GM23248 (cell line): ENCODE measurements around the gene PRLH. TPM values are rescaled to one million over a fixed set of nuclear protein-coding genes. Genes with fewer than 3 reads are reported as not detected.

Experiments used
- DNase-seq: peaks from one replicate; pipeline ENCODE4 v3.0.0-alpha.2; 2015
- H2AFZ ChIP-seq: fragments of 200-600 bp; sonication (generic); 2 replicates; pipeline ENCODE4 v1.6.1; 2016; ENCODE audit warnings: antibody characterized with exemption
- H3F3A ChIP-seq: fragments of 200-600 bp; sonication (generic); 2 replicates; pipeline ENCODE4 v1.6.1; 2016; ENCODE audit warnings: mild to moderate bottlenecking, antibody characterized with exemption, mixed run types; ENCODE audit not compliant: insufficient read depth
- H3K27ac ChIP-seq: fragments of 200-600 bp; sonication (generic); 2 replicates; pipeline ENCODE4 v1.5.1; 2016; ENCODE audit warnings: mild to moderate bottlenecking
- H3K27me3 ChIP-seq: fragments of 200-600 bp; sonication (generic); replicated peaks from 2 replicates; pipeline ENCODE4 v1.6.1; 2016; ENCODE audit warnings: mild to moderate bottlenecking; ENCODE audit not compliant: insufficient read depth
- H3K36me3 ChIP-seq: fragments of 200-600 bp; sonication (generic); 2 replicates; pipeline ENCODE4 v1.6.1; 2016; ENCODE audit warnings: low read depth, mild to moderate bottlenecking
- H3K4me1 ChIP-seq: fragments of 200-600 bp; sonication (generic); 2 replicates; pipeline ENCODE4 v1.6.1; 2016; ENCODE audit warnings: mild to moderate bottlenecking; ENCODE audit not compliant: insufficient read depth
- H3K4me2 ChIP-seq: fragments of 200-600 bp; sonication (generic); one replicate; pipeline ENCODE4 v1.6.1; 2016; ENCODE audit warnings: mild to moderate bottlenecking; ENCODE audit not compliant: unreplicated experiment
- H3K4me3 ChIP-seq: fragments of 200-600 bp; sonication (generic); 2 replicates; pipeline ENCODE4 v1.5.1; 2016; ENCODE audit warnings: mild to moderate bottlenecking
- H3K79me2 ChIP-seq: fragments of 200-600 bp; sonication (generic); 2 replicates; pipeline ENCODE4 v1.6.1; 2016; ENCODE audit warnings: mild to moderate bottlenecking; ENCODE audit not compliant: insufficient read depth
- H3K9ac ChIP-seq: fragments of 200-600 bp; sonication (generic); 2 replicates; pipeline ENCODE4 v1.6.1; 2016; ENCODE audit warnings: mild to moderate bottlenecking
- H3K9me2 ChIP-seq: fragments of 200-600 bp; sonication (generic); 2 replicates; pipeline ENCODE4 v1.6.1; 2016; ENCODE audit warnings: mixed run types, mild to moderate bottlenecking, moderate library complexity; ENCODE audit not compliant: insufficient read depth
- H3K9me3 ChIP-seq: fragments of 200-600 bp; sonication (generic); one replicate; pipeline ENCODE4 v1.6.1; 2017; ENCODE audit warnings: low read depth
- H4K20me1 ChIP-seq: fragments of 200-600 bp; sonication (generic); 2 replicates; pipeline ENCODE4 v1.6.0; 2016; ENCODE audit not compliant: insufficient read depth
- EZH2 ChIP-seq: fragments of 200-600 bp; sonication (generic); IDR thresholded peaks from 2 replicates; pipeline ENCODE4 v1.6.1; 2018; ENCODE audit warnings: antibody characterized with exemption, mild to moderate bottlenecking; ENCODE audit not compliant: insufficient read depth, poor library complexity, severe bottlenecking
- EZH2phosphoT487 ChIP-seq: fragments of 200-600 bp; sonication (generic); IDR thresholded peaks from 2 replicates; pipeline ENCODE4 v1.6.1; 2018; ENCODE audit warnings: antibody characterized with exemption, moderate library complexity, mild to moderate bottlenecking, low read depth; ENCODE audit not compliant: insufficient read depth
- WGBS, 2 experiments: methylation state at CpG; one replicate each; pipeline ENCODE4 v1.1.6; 2015 to 2017; ENCODE audit warnings: low lambda C conversion rate in 2 of 2, low coverage in 1 of 2; ENCODE audit errors: missing lambda C conversion rate in 2 of 2; 5-methylcytosine and 5-hydroxymethylcytosine counted together
- in situ Hi-C: fragments of 300-500 bp; cut with MboI; formaldehyde crosslinking; loops from 2 replicates; pipeline ENCODE4 v1.15.0; 2020
- polyA plus RNA-seq: library from polyadenylated mRNA; unstranded; fragments of >200 nt; fragmentation: Nextera tagmentation; extraction: Ambion mirVana; gene quantifications from 2 replicates; pipeline ENCODE4 v1.2.1, GENCODE V29; 2016
- total RNA-seq: library from RNA; depleted of rRNA; stranded (reverse); fragments of >200 nt; shearing (Covaris generic); gene quantifications from 2 replicates; pipeline ENCODE4 v1.2.3, GENCODE V29; 2014

Gene PRLH
- total and polyA plus RNA-seq, 2 experiments from 2014 or later = not detected

DNA sequence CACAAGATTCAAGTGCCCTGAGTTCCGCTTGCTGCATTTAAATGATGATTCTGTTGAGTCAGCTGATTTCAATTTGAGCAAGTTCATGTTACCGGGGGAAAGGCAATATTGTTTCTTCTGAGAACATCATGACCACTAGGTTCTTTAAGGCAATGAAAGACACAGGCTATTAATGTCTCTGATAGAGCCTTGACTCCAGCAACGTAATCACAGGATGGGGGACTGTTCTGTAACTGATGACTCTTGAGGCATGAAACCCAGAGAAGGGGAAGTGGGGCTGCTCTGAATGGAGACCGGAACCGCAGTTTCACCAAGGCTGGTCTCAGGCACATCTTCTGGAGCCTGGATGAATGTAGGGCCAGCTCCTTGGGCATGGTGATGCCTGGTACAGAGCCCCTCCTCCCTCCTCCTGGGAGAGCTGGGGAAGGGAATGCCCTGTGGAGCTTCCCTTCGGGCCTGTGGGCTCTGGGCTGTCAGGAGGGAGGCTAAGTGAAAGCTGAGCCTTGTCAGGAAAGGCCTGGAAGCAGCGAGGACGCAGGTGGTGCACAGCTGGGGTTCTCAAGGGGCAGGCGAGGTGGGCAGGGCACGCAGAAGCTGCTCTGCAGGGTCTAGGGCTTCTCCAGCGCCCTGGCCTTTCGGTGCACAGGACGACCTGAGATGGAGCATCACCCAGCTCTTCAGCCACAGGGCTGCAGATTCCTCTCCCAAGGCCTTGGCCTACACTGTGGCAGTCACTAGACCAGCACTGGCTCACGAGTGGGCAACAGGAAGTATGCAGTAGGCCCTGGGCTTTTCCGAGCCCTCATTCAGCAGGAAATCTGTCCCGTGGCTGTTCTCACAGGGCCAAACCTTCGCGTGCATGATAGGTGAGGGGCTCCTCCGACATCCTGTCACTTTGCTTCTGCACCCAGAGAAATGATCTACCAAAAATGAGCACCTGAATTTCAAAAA lies 36.6 kb upstream of the PRLH start:
- H3K4me1 ChIP-seq = peaks cover 12% of the 10 kb centered on the region; the same call in 1 of the 2 replicates
- no peak for DNase-seq

GRCh38 chr2:237530472-237531433 lies 35.6 kb upstream of the PRLH start:
- no peak for DNase-seq
- no peak overlapping the region for H3K4me3 ChIP-seq
- no peak overlapping the region for H3K27ac ChIP-seq
- in situ Hi-C loops = no loop called here
- no peaks in the 10 kb centered on the region for H3K36me3 ChIP-seq
- H3K27me3 ChIP-seq = no peaks in the 10 kb centered on the region
- peaks cover 12% of the 10 kb centered on the region for H3F3A ChIP-seq
- no peak for TF ChIP-seq EZH2
- H3K4me2 ChIP-seq = no peak overlapping the region
- H3K9me2 ChIP-seq = no peaks in the 10 kb centered on the region
- no peaks in the 10 kb centered on the region for H4K20me1 ChIP-seq
- no peaks in the 10 kb centered on the region for H3K79me2 ChIP-seq
- no peak overlapping the region for H3K9ac ChIP-seq
- no peak overlapping the region for H2AFZ ChIP-seq
- peaks cover 12% of the 10 kb centered on the region; the same call in 1 of the 2 replicates for H3K4me1 ChIP-seq
- 94 to 96% methylated on average over 12 of the region's 12 CpGs for WGBS, 2 experiments
- H3K9me3 ChIP-seq = no peaks in the 10 kb centered on the region

More for the DNA sequence above, 36.6 kb upstream of the PRLH start:
- 82% methylated on average over 19 of the region's 19 CpGs for WGBS, 2 experiments
- no peaks in the 10 kb centered on the region for H3K36me3 ChIP-seq
- no peak overlapping the region for H3K27ac ChIP-seq
- H3K79me2 ChIP-seq = no peaks in the 10 kb centered on the region
- H3F3A ChIP-seq = peaks cover 12% of the 10 kb centered on the region
- H4K20me1 ChIP-seq = no peaks in the 10 kb centered on the region
- H3K9ac ChIP-seq = no peak overlapping the region
- no peaks in the 10 kb centered on the region for H3K9me2 ChIP-seq
- no peaks in the 10 kb centered on the region for H3K9me3 ChIP-seq
- no peaks in the 10 kb centered on the region for H3K27me3 ChIP-seq
- in situ Hi-C loops = no loop called here
- H3K4me2 ChIP-seq = no peak overlapping the region
- no peak overlapping the region for H3K4me3 ChIP-seq
- no peak for TF ChIP-seq EZH2phosphoT487
- TF ChIP-seq EZH2 = no peak
- no peak overlapping the region for H2AFZ ChIP-seq

- H3K9me2 ChIP-seq = no peaks in the 10 kb centered on the region
- H3K27me3 ChIP-seq = no peaks in the 10 kb centered on the region
- no peaks in the 10 kb centered on the region for H4K20me1 ChIP-seq
- TF ChIP-seq EZH2 = no peak
- no peak for TF ChIP-seq EZH2phosphoT487
- 79 to 80% methylated on average over 11 of the region's 11 CpGs for WGBS, 2 experiments
- H3K4me2 ChIP-seq = no peak overlapping the region
- DNase-seq = no peak
- H3K4me3 ChIP-seq = no peak overlapping the region
- H2AFZ ChIP-seq = no peak overlapping the region
- H3K9me3 ChIP-seq = no peaks in the 10 kb centered on the region
- no peak overlapping the region for H3K9ac ChIP-seq
- in situ Hi-C loops = no loop called here
- H3K79me2 ChIP-seq = no peaks in the 10 kb centered on the region
- peaks cover 12% of the 10 kb centered on the region; the same call in 1 of the 2 replicates for H3K4me1 ChIP-seq
- no peak overlapping the region for H3K27ac ChIP-seq
- peaks cover 12% of the 10 kb centered on the region for H3F3A ChIP-seq
- H3K36me3 ChIP-seq = no peaks in the 10 kb centered on the region
These were observed 34.2 kb upstream of the PRLH start for GRCh38 chr2:237532160-237532559.

DNA sequence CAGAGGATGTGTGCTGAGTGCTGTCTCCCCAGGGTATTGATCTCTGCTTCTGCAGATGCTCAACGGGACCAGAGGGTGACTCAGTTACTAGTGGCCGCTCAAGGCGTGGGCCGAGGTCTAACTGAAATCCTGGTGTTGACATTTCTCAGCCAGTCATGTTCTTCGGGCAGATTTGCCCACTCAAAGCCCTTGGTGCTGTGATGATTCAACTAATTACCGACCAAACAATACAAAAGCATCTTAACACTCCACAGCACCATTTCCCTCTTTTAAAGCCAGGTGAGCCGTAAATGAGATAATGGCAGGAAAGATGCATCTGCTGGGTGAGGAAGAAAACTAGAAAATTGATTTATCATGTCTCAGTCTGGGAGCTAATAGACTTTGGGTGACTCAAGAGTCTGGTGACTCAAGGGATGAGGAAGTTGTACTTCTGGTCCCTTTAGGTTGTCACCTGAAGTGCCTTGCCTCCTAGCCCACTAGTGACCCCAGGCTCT lies 32.7 kb upstream of the PRLH start:
- Histone ChIP-seq H3K9me3 (no peaks in the 10 kb centered on the region), H3F3A (peaks cover 12% of the 10 kb centered on the region), H3K27me3 (no peaks in the 10 kb centered on the region), H2AFZ (no peak overlapping the region), H3K36me3 (no peaks in the 10 kb centered on the region), H3K27ac (peak overlapping the region; percentile 24), H3K4me3 (no peak overlapping the region), H3K4me1 (peaks cover 12% of the 10 kb centered on the region; the same call in 1 of the 2 replicates), H4K20me1 (no peaks in the 10 kb centered on the region), H3K4me2 (peak overlapping the region; percentile 17), H3K9me2 (no peaks in the 10 kb centered on the region), H3K9ac (no peak overlapping the region), H3K79me2 (no peaks in the 10 kb centered on the region)
- DNase-seq = peak; percentile 91
- no peak for TF ChIP-seq EZH2
- no peak for TF ChIP-seq EZH2phosphoT487
- in situ Hi-C loops = no loop called here
- 25 to 29% methylated on average over 7 of the region's 7 CpGs for WGBS, 2 experiments
